ENCODE results near the gene GABRB2. TPM values are rescaled to one million over a fixed set of nuclear protein-coding genes. Genes with fewer than 3 reads are reported as not detected.

GABRB2 gene
- total and polyA plus RNA-seq, 2 experiments from 2014 or later, result not detected

- H3F3A ChIP-seq (ENCODE audit: insufficient read depth), result no peaks in the 10 kb centered on the region
- no peak for DNase-seq
- no peak overlapping the region for H3K27ac ChIP-seq
- H3K4me3 ChIP-seq, result no peak overlapping the region
- H3K9me2 ChIP-seq (ENCODE audit: insufficient read depth), result no peaks in the 10 kb centered on the region
- no peaks in the 10 kb centered on the region for H3K9me3 ChIP-seq (ENCODE audit: low read depth)
- no peak overlapping the region for H3K4me2 ChIP-seq (ENCODE audit: unreplicated experiment)
- no peak overlapping the region for H2AFZ ChIP-seq
- H3K9ac ChIP-seq, result no peak overlapping the region
- 0 to 5% methylated on average over 1 of the region's 1 CpG for WGBS, 2 experiments (ENCODE audit: low coverage in 1 of 2, low lambda C conversion rate in 2 of 2, missing lambda C conversion rate in 2 of 2)
- H3K27me3 ChIP-seq (replicated peaks; ENCODE audit: insufficient read depth), result no peaks in the 10 kb centered on the region
- no peaks in the 10 kb centered on the region for H3K36me3 ChIP-seq (ENCODE audit: low read depth)
- no peaks in the 10 kb centered on the region for H3K79me2 ChIP-seq (ENCODE audit: insufficient read depth)
- in situ Hi-C loops (cut with MboI), result no loop called here
- no peaks in the 10 kb centered on the region for H3K4me1 ChIP-seq (ENCODE audit: insufficient read depth)
- TF ChIP-seq EZH2 (IDR thresholded peaks at IDR 0.05; ENCODE audit: insufficient read depth, poor library complexity, severe bottlenecking), result no peak
- no peak for TF ChIP-seq EZH2phosphoT487 (IDR thresholded peaks at IDR 0.05; ENCODE audit: insufficient read depth, low read depth)
- no peaks in the 10 kb centered on the region for H4K20me1 ChIP-seq (ENCODE audit: insufficient read depth)
Measured at GRCh38 chr5:161283296-161283695, 263.2 kb downstream of the GABRB2 start.

- TF ChIP-seq EZH2 (IDR thresholded peaks at IDR 0.05; ENCODE audit: insufficient read depth, poor library complexity, severe bottlenecking) (no peak), EZH2phosphoT487 (IDR thresholded peaks at IDR 0.05; ENCODE audit: insufficient read depth, low read depth) (no peak)
- no peak overlapping the region for H3K27ac ChIP-seq
- in situ Hi-C loops (cut with MboI), result no loop called here
- H3K9me2 ChIP-seq (ENCODE audit: insufficient read depth), result no peaks in the 10 kb centered on the region
- H3K9me3 ChIP-seq (ENCODE audit: low read depth), result no peaks in the 10 kb centered on the region
- H4K20me1 ChIP-seq (ENCODE audit: insufficient read depth), result no peaks in the 10 kb centered on the region
- WGBS, 2 experiments (ENCODE audit: low coverage in 1 of 2, low lambda C conversion rate in 2 of 2, missing lambda C conversion rate in 2 of 2), result 36 to 37% methylated on average over 4 of the region's 4 CpGs
- no peak overlapping the region for H3K4me3 ChIP-seq
- H3F3A ChIP-seq (ENCODE audit: insufficient read depth), result no peaks in the 10 kb centered on the region
- H3K9ac ChIP-seq, result no peak overlapping the region
- H3K4me2 ChIP-seq (ENCODE audit: unreplicated experiment), result no peak overlapping the region
- DNase-seq, result no peak
- no peak overlapping the region for H2AFZ ChIP-seq
- no peaks in the 10 kb centered on the region for H3K4me1 ChIP-seq (ENCODE audit: insufficient read depth)
- H3K27me3 ChIP-seq (replicated peaks; ENCODE audit: insufficient read depth), result no peaks in the 10 kb centered on the region
- H3K36me3 ChIP-seq (ENCODE audit: low read depth), result no peaks in the 10 kb centered on the region
- no peaks in the 10 kb centered on the region for H3K79me2 ChIP-seq (ENCODE audit: insufficient read depth)
Measured at GRCh38 chr5:161278739-161279660, 267.5 kb downstream of the GABRB2 start.

GRCh38 chr5:161277011-161277410, 269.5 kb downstream of the GABRB2 start:
- Histone ChIP-seq H3K9me2 (ENCODE audit: insufficient read depth) (no peaks in the 10 kb centered on the region), H2AFZ (no peak overlapping the region), H4K20me1 (ENCODE audit: insufficient read depth) (no peaks in the 10 kb centered on the region), H3K9me3 (ENCODE audit: low read depth) (no peaks in the 10 kb centered on the region), H3F3A (ENCODE audit: insufficient read depth) (no peaks in the 10 kb centered on the region), H3K4me3 (no peak overlapping the region), H3K4me1 (ENCODE audit: insufficient read depth) (no peaks in the 10 kb centered on the region), H3K36me3 (ENCODE audit: low read depth) (no peaks in the 10 kb centered on the region), H3K9ac (no peak overlapping the region), H3K79me2 (ENCODE audit: insufficient read depth) (no peaks in the 10 kb centered on the region), H3K27me3 (replicated peaks; ENCODE audit: insufficient read depth) (no peaks in the 10 kb centered on the region), H3K27ac (no peak overlapping the region), H3K4me2 (ENCODE audit: unreplicated experiment) (no peak overlapping the region)
- no peak for TF ChIP-seq EZH2 (IDR thresholded peaks at IDR 0.05; ENCODE audit: insufficient read depth, poor library complexity, severe bottlenecking)
- no peak for TF ChIP-seq EZH2phosphoT487 (IDR thresholded peaks at IDR 0.05; ENCODE audit: insufficient read depth, low read depth)
- WGBS, 2 experiments (ENCODE audit: low coverage in 1 of 2, low lambda C conversion rate in 2 of 2, missing lambda C conversion rate in 2 of 2), result 32 to 34% methylated on average over 1 of the region's 1 CpG
- no peak for DNase-seq
- in situ Hi-C loops (cut with MboI), result no loop called here

GRCh38 chr5:161274951-161275350, 271.6 kb downstream of the GABRB2 start:
- no peak for DNase-seq
- H3K36me3 ChIP-seq (ENCODE audit: low read depth), result no peaks in the 10 kb centered on the region
- no peak overlapping the region for H3K27ac ChIP-seq
- no peak overlapping the region for H2AFZ ChIP-seq
- H3K9ac ChIP-seq, result no peak overlapping the region
- no peaks in the 10 kb centered on the region for H4K20me1 ChIP-seq (ENCODE audit: insufficient read depth)
- H3K4me2 ChIP-seq (ENCODE audit: unreplicated experiment), result no peak overlapping the region
- TF ChIP-seq EZH2 (IDR thresholded peaks at IDR 0.05; ENCODE audit: insufficient read depth, poor library complexity, severe bottlenecking) (no peak), EZH2phosphoT487 (IDR thresholded peaks at IDR 0.05; ENCODE audit: insufficient read depth, low read depth) (no peak)
- H3K4me3 ChIP-seq, result no peak overlapping the region
- H3K79me2 ChIP-seq (ENCODE audit: insufficient read depth), result no peaks in the 10 kb centered on the region
- H3K4me1 ChIP-seq (ENCODE audit: insufficient read depth), result no peaks in the 10 kb centered on the region
- no peaks in the 10 kb centered on the region for H3K27me3 ChIP-seq (replicated peaks; ENCODE audit: insufficient read depth)
- H3K9me3 ChIP-seq (ENCODE audit: low read depth), result no peaks in the 10 kb centered on the region
- in situ Hi-C loops (cut with MboI), result no loop called here
- H3K9me2 ChIP-seq (ENCODE audit: insufficient read depth), result no peaks in the 10 kb centered on the region
- 30 to 39% methylated on average over 2 of the region's 2 CpGs for WGBS, 2 experiments (ENCODE audit: low coverage in 1 of 2, low lambda C conversion rate in 2 of 2, missing lambda C conversion rate in 2 of 2)
- H3F3A ChIP-seq (ENCODE audit: insufficient read depth), result no peaks in the 10 kb centered on the region
